ENCODE results near the gene TEX12. TPM values are rescaled to one million over a fixed set of nuclear protein-coding genes. Genes with fewer than 3 reads are reported as not detected.
"Not testable (repeated sequence)": the region's sequence is repeated elsewhere in the genome, so short reads cannot be mapped to it uniquely, and the experiment has no call there.

TEX12 gene
- total RNA-seq, 3 donors from 2014 or later, result 0.52 to 0.80 (median 0.60) TPM

DNA sequence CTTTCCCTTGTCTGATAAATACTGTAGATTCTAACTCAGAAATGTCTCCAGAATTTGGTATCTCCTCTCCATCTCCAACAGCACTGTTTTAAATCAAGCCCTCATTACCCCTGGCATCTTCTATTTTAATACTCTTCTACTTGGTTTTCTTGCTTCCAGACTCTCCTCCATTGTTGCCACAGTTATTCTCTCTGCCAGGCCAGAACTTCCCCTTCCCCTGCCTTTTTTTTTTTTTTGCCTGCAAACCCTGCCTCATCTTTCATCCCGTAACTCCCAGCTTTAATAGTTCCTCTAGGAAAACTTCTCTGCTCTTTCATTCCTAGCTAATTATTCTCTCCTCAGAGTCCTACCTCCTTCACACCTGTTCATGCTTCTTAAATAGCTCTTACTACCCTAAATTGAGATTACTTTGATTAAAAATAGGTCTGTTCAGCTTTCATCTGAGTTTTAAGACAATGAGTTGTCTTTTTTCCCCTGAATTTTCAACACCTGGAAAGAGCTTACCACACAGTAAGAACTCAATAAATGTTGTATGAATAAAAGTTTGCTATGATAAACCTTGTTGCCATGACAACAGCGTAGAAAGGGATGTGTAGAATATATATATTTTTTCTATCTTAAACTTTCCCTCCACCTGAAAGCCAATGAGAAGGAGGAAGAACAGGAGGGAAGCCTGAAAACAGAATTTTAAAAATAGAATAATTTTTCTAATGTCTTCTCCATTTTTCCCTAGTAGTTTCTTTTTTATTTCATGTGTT, 6.9 kb upstream of the TEX12 start:
- H3K4me3 ChIP-seq, result no peak overlapping the region
- H3K4me1 ChIP-seq (ENCODE audit: low read depth), result no peaks in the 10 kb centered on the region
- DNase-seq, result no peak
- no peak for ATAC-seq
- TF ChIP-seq, protein P1, sequence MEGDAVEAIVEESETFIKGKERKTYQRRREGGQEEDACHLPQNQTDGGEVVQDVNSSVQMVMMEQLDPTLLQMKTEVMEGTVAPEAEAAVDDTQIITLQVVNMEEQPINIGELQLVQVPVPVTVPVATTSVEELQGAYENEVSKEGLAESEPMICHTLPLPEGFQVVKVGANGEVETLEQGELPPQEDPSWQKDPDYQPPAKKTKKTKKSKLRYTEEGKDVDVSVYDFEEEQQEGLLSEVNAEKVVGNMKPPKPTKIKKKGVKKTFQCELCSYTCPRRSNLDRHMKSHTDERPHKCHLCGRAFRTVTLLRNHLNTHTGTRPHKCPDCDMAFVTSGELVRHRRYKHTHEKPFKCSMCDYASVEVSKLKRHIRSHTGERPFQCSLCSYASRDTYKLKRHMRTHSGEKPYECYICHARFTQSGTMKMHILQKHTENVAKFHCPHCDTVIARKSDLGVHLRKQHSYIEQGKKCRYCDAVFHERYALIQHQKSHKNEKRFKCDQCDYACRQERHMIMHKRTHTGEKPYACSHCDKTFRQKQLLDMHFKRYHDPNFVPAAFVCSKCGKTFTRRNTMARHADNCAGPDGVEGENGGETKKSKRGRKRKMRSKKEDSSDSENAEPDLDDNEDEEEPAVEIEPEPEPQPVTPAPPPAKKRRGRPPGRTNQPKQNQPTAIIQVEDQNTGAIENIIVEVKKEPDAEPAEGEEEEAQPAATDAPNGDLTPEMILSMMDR (IDR thresholded peaks at IDR 0.05), result no peak
- intact Hi-C loops (cut with DNase I, micrococcal nuclease), result no loop called here
- no peaks in the 10 kb centered on the region for H3K36me3 ChIP-seq (ENCODE audit: low read depth)
- H3K9me3 ChIP-seq, result no peaks in the 10 kb centered on the region

DNA sequence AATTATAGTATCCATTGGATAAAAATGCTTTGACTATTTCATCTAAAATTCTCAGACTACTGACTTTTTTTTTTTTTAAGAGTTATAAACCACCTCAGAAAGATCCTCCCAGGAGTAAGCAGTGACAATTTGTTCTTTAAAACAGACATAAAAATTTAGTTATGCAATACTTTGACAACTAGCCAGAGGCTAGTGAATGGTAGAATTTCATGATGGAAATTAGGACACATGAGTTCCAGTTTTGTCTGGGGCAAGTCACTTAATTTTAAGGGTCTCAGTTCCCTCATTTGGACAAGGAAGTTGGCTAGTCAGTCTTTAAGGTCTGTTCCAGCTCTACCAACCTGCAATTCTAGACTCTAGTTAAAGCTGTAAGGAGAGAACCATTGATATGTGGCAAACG, 6.2 kb upstream of the TEX12 start:
- no peaks in the 10 kb centered on the region for H3K9me3 ChIP-seq
- TF ChIP-seq, protein P1 (IDR thresholded peaks at IDR 0.05), result no peak

DNA sequence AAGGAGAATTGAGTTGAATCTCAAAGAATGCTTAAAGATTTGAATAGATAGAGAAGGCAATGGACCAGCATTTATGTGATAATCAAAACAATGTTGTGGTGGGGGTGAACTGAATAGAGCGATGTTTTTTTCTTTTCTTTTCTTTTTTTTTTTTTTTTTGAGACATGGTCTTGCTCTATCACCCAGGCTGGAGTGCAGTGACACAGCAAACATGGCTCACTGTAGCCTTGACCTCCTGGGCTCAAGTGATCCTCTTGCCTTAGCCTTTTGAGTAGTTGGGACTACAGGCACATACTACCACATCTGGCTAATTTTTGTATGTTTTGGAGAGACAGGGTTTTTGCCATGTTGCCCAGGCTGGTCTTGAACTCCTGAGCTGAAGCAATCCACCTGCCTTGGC, 5.0 kb upstream of the TEX12 start:
- H3K4me1 ChIP-seq (ENCODE audit: low read depth); H3K9me3 ChIP-seq; H3K4me3 ChIP-seq; DNase-seq; intact Hi-C loops (cut with DNase I, micrococcal nuclease); H3K36me3 ChIP-seq (ENCODE audit: low read depth); ATAC-seq: not testable (repeated sequence)

More for the DNA sequence above, 6.2 kb upstream of the TEX12 start:
- intact Hi-C loops (cut with DNase I, micrococcal nuclease), result no loop called here
- no peak overlapping the region for H3K4me3 ChIP-seq
- H3K4me1 ChIP-seq (ENCODE audit: low read depth), result no peaks in the 10 kb centered on the region
- H3K36me3 ChIP-seq (ENCODE audit: low read depth), result no peaks in the 10 kb centered on the region
- no peak for DNase-seq
- ATAC-seq, result no peak

DNA sequence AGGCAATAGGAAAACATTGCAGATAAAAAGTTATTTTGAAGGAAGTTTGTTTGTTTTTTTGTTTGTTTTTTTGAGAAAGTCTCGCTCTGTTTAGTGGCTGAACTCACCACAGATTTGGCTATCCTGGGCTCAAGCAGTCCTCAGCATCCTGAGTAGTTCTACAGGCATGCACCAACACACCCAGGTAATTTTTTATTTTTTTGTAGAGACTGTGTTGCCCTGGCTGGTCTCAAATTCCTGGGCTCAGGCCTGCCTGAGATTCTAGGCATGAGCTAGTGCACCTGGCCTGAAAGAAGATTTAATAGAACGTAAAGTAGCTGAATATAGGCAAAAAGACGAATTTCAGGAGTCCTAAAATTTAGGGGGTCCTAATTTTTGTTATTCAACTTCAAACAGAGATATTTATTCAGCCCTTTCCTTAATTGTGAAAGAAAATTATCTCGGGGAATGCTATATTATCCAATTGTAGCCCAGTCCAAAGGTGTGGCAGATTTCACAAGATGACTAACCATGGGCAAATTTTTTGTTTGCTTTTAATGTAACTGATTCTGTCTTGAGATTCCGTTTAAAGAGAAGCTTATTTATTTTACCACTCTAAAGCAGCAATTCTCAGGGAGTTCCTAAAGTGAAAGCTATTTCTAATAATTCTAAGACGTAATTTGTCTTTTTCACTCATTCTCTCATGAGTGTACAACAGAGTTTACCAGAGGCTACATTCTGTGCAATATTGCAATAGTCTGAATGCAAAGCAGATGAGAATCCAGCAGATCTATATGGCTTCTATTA, 4.2 kb upstream of the TEX12 start:
- no peaks in the 10 kb centered on the region for H3K9me3 ChIP-seq
- H3K4me3 ChIP-seq, result no peak overlapping the region
- ATAC-seq (peak; percentile 54), DNase-seq (no peak)
- TF ChIP-seq, protein P1 (IDR thresholded peaks at IDR 0.05), result no peak
- H3K4me1 ChIP-seq (ENCODE audit: low read depth), result peaks cover 2% of the 10 kb centered on the region
- intact Hi-C loops (cut with DNase I, micrococcal nuclease), result no loop called here
- H3K36me3 ChIP-seq (ENCODE audit: low read depth), result no peaks in the 10 kb centered on the region

DNA sequence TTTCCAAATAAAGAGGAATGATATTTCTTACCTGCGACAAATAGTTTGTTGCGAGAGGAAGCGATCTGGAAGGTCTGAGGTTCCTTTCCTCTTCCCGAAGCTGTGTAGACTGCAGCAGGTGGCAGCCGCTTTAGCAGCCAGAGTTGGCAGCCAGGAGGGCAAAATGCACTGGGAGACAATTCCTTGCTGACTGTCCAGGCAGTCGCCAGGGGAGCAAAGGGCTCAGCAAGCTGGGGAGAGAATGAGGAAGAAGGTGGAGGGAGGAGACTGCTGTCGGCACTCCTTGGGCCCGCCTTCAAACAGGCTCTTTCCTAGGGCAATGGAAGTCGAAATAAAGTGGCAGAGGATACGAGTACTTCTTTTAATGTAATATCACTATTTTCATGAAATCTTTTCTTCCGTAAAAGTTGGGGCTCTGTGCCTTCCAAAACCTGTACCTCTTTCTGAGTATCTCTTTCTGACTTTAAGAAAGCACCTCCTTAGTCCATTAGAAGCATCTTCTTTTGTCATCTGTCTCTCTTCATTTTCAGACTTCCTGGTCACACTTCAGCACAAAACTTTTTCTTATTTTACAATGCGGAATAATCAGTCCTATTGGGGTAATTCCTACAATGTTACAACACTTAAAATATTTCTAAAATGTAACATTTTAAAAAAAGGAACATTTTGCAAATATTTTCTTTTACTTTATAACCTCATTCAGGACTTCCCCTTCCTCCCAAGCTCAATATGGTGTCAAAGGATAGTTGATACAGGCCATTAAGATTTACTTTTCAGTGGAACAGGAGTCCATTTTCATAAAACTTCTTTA, 3.1 kb upstream of the TEX12 start, which contains the start of gene IL18:
IL18 (minus strand) TSS at position 220 of the 811 bp plus-strand sequence. CDS start 9,041 bp downstream, outside the sequence.
- TF ChIP-seq, protein P1 (IDR thresholded peaks at IDR 0.05), result no peak
- intact Hi-C loops (cut with DNase I, micrococcal nuclease), result no loop called here
- no peaks in the 10 kb centered on the region for H3K9me3 ChIP-seq
- no peaks in the 10 kb centered on the region for H3K36me3 ChIP-seq (ENCODE audit: low read depth)
- DNase-seq (peak; percentile 84 to 87 (median 87)), ATAC-seq (peak; percentile 96)
- H3K4me3 ChIP-seq, result no peak within 1 kb of the TSS
- H3K4me1 ChIP-seq (ENCODE audit: low read depth), result peaks cover 2% of the 10 kb centered on the region

Data from mucosa of descending colon (tissue), 3 donors.